OCI-LY7 (cell line): ENCODE measurements around the gene VWA5B1. TPM values are rescaled to one million over a fixed set of nuclear protein-coding genes. Genes with fewer than 3 reads are reported as not detected.

Source experiments
- BruUV-seq: library from RNA; stranded (reverse); fragments of 400-500 nt; replicated peaks from 2 replicates; lab custom pipeline; 2021; lab: Mats Ljungman, UMichigan
- CTCF ChIA-PET: fragments of 300-600 bp; sonication (Branson Sonifier 250); formaldehyde crosslinking; loops from one replicate; lab custom pipeline; 2022; ENCODE audit warnings: antibody characterized with exemption; ENCODE audit not compliant: unreplicated experiment; lab: Charles Lee
- POLR2A ChIA-PET: fragments of 300-600 bp; sonication (Branson Sonifier 250); formaldehyde crosslinking; loops from one replicate; lab custom pipeline; 2022; ENCODE audit warnings: antibody characterized with exemption; lab: Charles Lee
- DNase-seq: peaks from one replicate; pipeline ENCODE4 v3.0.0-alpha.2; 2015; ENCODE audit warnings: low spot score
- H2AFZ ChIP-seq: fragments of 200-600 bp; sonication (generic), shearing (Covaris generic); 2 replicates; pipeline ENCODE4 v1.6.1; 2014; ENCODE audit warnings: mild to moderate bottlenecking, antibody characterized with exemption, low read length, moderate library complexity
- H3K27ac ChIP-seq: fragments of 200-600 bp; sonication (generic); 2 replicates; pipeline ENCODE4 v1.5.1; 2014; ENCODE audit warnings: mixed run types, low read depth, mild to moderate bottlenecking, moderate library complexity, low read length, inconsistent platforms; ENCODE audit not compliant: poor library complexity, severe bottlenecking
- H3K36me3 ChIP-seq: fragments of 200-600 bp; sonication (generic); 2 replicates; pipeline ENCODE4 v1.6.1; 2014; ENCODE audit warnings: mild to moderate bottlenecking, antibody characterized with exemption, low read length, moderate library complexity, mixed read lengths; ENCODE audit not compliant: insufficient read depth
- H3K4me1 ChIP-seq: fragments of 200-600 bp; sonication (generic); 2 replicates; pipeline ENCODE4 v1.5.1; 2014; ENCODE audit warnings: mild to moderate bottlenecking, low read length; ENCODE audit not compliant: insufficient read depth, poor library complexity, severe bottlenecking
- H3K4me2 ChIP-seq: fragments of 200-600 bp; sonication (generic); 2 replicates; pipeline ENCODE4 v1.6.1; 2014; ENCODE audit warnings: mild to moderate bottlenecking, low read length
- H3K4me3 ChIP-seq: fragments of 200-600 bp; sonication (generic); 2 replicates; pipeline ENCODE4 v1.5.1; 2014; ENCODE audit warnings: mild to moderate bottlenecking, low read depth, low read length; ENCODE audit not compliant: poor library complexity, severe bottlenecking
- H3K79me2 ChIP-seq: fragments of 200-600 bp; sonication (generic); 2 replicates; pipeline ENCODE4 v1.6.1; 2016; ENCODE audit warnings: low read depth, mild to moderate bottlenecking, low read length, moderate library complexity, mixed read lengths; ENCODE audit not compliant: insufficient read depth
- H3K9me2 ChIP-seq: fragments of 200-600 bp; sonication (generic); 2 replicates; pipeline ENCODE4 v1.6.1; 2016; ENCODE audit warnings: mild to moderate bottlenecking, low read length, mixed read lengths; ENCODE audit not compliant: insufficient read depth
- H3K9me3 ChIP-seq: fragments of 200-600 bp; sonication (generic); 2 replicates; pipeline ENCODE4 v1.6.1; 2014; ENCODE audit warnings: mild to moderate bottlenecking, mixed run types, low read length, mixed read lengths
- H4K20me1 ChIP-seq: fragments of 200-600 bp; sonication (generic); 2 replicates; pipeline ENCODE4 v1.6.1; 2014; ENCODE audit warnings: mild to moderate bottlenecking, antibody characterized with exemption, low read length, moderate library complexity, mixed read lengths; ENCODE audit not compliant: insufficient read depth
- EZH2phosphoT487 ChIP-seq: fragments of 200-600 bp; sonication (generic); IDR thresholded peaks from 2 replicates; pipeline ENCODE4 v1.6.1; 2018; ENCODE audit warnings: low read depth, borderline replicate concordance, mild to moderate bottlenecking, mixed run types, antibody characterized with exemption, low read length, moderate library complexity, mixed read lengths
- intact Hi-C: fragments of 100-400 bp; cut with micrococcal nuclease; formaldehyde crosslinking; loops from one replicate; pipeline ENCODE4 v1.10.0; 2022; ENCODE audit not compliant: unreplicated experiment
- total RNA-seq, 2 experiments: library from RNA; depleted of rRNA in 1 of 2; stranded (reverse); fragments of >200 nt in 1 of 2; shearing (Covaris generic) in 1 of 2; gene quantifications; 2 replicates each; pipeline ENCODE4 v1.2.3, GENCODE V29; 2014 to 2022
- TF ChIP-seq, protein P1 (sequence below): fragments of 200-600 bp; sonication (generic); conservative IDR thresholded peaks from 2 replicates; pipeline ENCODE4 v1.5.1; 2014; ENCODE audit warnings: mild to moderate bottlenecking, antibody characterized with exemption, low read length, moderate library complexity, mixed read lengths

Gene VWA5B1
- total RNA-seq, 2 experiments from 2014 or later = 0.19 to 0.25 TPM

DNA sequence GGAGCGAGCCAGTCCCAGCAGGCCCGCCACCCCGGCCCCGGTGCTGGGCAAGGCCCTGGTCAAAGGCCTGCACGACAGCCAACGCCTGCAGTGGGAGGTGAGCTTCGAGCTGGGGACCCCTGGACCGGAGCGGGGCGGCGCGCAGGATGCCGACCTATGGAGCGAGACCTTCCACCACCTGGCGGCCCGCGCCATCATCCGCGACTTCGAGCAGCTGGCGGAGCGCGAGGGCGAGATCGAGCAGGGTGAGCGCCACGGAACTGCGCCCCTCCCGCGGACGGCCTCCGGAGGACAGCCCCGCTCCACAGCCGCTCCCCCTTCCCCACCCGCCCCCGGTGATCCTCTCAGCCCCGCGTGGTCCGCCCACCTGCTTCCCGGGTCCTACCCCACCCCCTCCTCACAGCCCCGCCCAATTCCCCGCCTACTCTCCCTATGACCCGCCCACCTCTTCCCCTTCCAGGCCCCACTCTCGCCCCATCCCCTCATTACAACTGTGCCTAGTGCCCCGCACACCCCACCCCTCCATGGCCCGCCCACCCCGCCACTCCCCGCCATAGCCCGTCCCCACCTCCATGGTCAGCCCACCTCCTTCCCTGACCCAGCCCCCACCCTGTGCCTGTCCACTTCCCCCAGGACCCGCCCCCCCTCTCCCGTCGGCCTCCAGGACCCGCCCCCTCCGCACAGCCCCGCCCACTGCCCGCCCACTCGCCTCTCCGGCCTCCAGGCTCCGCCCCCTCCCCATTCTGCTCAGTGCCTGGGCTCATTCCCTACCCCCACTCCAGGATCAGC, 52.7 kb downstream of the VWA5B1 start:
- ChIA-PET POLR2A (interaction anchor here (0.6 to 1.1 kb wide), 3 partner anchors 14 to 19 kb away, joined by 3 read pairs; no protein-coding TSS in a partner anchor), CTCF (no interaction called here)
- Histone ChIP-seq H3K9me3 (peaks cover 12% of the 10 kb centered on the region; the same call in 1 of the 2 replicates), H3K36me3 (no peaks in the 10 kb centered on the region), H3K4me2 (peak overlapping the region; percentile 71), H3K4me1 (peaks cover 26% of the 10 kb centered on the region), H3K9me2 (no peaks in the 10 kb centered on the region), H3K79me2 (no peaks in the 10 kb centered on the region), H2AFZ (peak overlapping the region; percentile 88), H3K27ac (peak overlapping the region; percentile 24), H3K4me3 (peak overlapping the region; percentile 58), H4K20me1 (no peaks in the 10 kb centered on the region)
- intact Hi-C loops = loop anchor here (1.0 kb wide), 2 partner anchors 17 to 21 kb away; no protein-coding TSS in a partner anchor
- no TSS peak for BruUV-seq
- TF ChIP-seq EZH2phosphoT487 = no peak
- TF ChIP-seq, protein P1, sequence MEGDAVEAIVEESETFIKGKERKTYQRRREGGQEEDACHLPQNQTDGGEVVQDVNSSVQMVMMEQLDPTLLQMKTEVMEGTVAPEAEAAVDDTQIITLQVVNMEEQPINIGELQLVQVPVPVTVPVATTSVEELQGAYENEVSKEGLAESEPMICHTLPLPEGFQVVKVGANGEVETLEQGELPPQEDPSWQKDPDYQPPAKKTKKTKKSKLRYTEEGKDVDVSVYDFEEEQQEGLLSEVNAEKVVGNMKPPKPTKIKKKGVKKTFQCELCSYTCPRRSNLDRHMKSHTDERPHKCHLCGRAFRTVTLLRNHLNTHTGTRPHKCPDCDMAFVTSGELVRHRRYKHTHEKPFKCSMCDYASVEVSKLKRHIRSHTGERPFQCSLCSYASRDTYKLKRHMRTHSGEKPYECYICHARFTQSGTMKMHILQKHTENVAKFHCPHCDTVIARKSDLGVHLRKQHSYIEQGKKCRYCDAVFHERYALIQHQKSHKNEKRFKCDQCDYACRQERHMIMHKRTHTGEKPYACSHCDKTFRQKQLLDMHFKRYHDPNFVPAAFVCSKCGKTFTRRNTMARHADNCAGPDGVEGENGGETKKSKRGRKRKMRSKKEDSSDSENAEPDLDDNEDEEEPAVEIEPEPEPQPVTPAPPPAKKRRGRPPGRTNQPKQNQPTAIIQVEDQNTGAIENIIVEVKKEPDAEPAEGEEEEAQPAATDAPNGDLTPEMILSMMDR = no peak
- DNase-seq = peak; percentile 95

DNA sequence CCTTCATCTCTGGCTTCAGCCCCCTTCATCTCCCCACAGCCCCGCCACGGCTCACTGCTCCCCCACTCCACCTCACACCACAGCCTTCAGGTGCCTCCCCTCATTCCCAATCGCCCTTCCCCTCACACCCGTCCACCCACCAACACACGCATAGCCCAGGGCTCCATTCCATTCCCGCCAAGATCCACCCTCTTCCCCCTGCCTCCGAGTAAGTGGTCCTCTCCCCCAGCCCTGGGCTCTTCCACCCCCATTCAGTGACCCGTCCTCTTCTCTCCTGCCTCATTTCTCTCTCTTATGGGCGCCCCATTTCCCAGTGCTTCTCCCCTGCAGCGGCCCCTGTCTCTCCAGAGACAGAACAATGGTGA, 53.2 kb downstream of the VWA5B1 start:
- H3K9me2 ChIP-seq = no peaks in the 10 kb centered on the region
- no TSS peak for BruUV-seq
- ChIA-PET POLR2A (no interaction called here), CTCF (no interaction called here)
- intact Hi-C loops = loop anchor here (1.0 kb wide), 2 partner anchors 16 to 22 kb away; no protein-coding TSS in a partner anchor
- H3K4me1 ChIP-seq = peaks cover 24% of the 10 kb centered on the region
- H3K4me3 ChIP-seq = peak overlapping the region; percentile 58
- no peak for DNase-seq
- TF ChIP-seq, protein P1 = no peak
- no peak for TF ChIP-seq EZH2phosphoT487
- H3K36me3 ChIP-seq = no peaks in the 10 kb centered on the region
- H4K20me1 ChIP-seq = no peaks in the 10 kb centered on the region
- H3K9me3 ChIP-seq = peaks cover 12% of the 10 kb centered on the region; the same call in 1 of the 2 replicates
- H3K27ac ChIP-seq = no peak overlapping the region
- no peaks in the 10 kb centered on the region for H3K79me2 ChIP-seq
- peak overlapping the region; percentile 71 for H3K4me2 ChIP-seq
- H2AFZ ChIP-seq = peak overlapping the region; percentile 88

DNA sequence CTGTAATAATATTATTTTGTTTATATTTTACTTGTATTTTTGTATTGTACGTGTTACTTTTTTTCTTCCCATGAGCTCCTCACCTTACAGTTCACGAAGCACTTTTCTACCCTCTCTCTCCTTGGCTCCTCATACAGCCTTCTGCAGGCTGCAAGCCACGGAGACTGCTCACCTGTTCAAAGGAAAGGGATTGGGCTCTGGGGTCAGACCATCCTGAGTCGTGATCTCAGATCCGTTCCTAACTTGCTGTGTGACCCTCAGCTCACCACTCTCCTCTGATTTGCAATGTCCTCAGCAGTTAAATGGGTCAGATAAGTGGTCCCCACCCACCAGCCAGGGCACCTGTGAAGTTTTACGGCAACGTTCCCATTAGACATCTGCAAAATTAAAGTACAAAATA, 54.1 kb downstream of the VWA5B1 start:
- H3K36me3 ChIP-seq = no peaks in the 10 kb centered on the region
- DNase-seq = no peak
- no peak overlapping the region for H3K27ac ChIP-seq
- H3K9me2 ChIP-seq = no peaks in the 10 kb centered on the region
- H2AFZ ChIP-seq = no peak overlapping the region
- H4K20me1 ChIP-seq = no peaks in the 10 kb centered on the region
- peaks cover 21% of the 10 kb centered on the region for H3K4me1 ChIP-seq
- H3K4me2 ChIP-seq = no peak overlapping the region
- no peak overlapping the region for H3K4me3 ChIP-seq
- POLR2A ChIA-PET = interaction anchor here (1.4 kb wide), 1 partner anchor 9 kb away, joined by 3 read pairs; no protein-coding TSS in a partner anchor
- no TSS peak for BruUV-seq
- H3K9me3 ChIP-seq = peaks cover 12% of the 10 kb centered on the region; the same call in 1 of the 2 replicates
- TF ChIP-seq, protein P1 = no peak
- no peak for TF ChIP-seq EZH2phosphoT487
- no peaks in the 10 kb centered on the region for H3K79me2 ChIP-seq
- intact Hi-C loops = no loop called here
- CTCF ChIA-PET = interaction anchor here (0.6 kb wide), 1 partner anchor 149 kb away, joined by 3 read pairs; no protein-coding TSS in a partner anchor
